Measurements from ENCODE around the gene ERFE. TPM values are rescaled to one million over a fixed set of nuclear protein-coding genes. Genes with fewer than 3 reads are reported as not detected.

Gene ERFE
- total RNA-seq, 1 donor from 2014 or later: 0.44 TPM

GRCh38 chr2:238174701-238175100 lies 15.9 kb downstream of the ERFE start:
- intact Hi-C loops (cut with micrococcal nuclease): no loop called here
- Histone ChIP-seq H3K36me3 (peaks cover 96% of the 10 kb centered on the region), H3K27ac (replicated peaks) (no peak overlapping the region), H3K27me3 (ENCODE audit: low read depth) (no peaks in the 10 kb centered on the region), H3K4me3 (no peak overlapping the region), H3K9me3 (replicated peaks) (no peaks in the 10 kb centered on the region), H3K4me1 (peaks cover 9% of the 10 kb centered on the region)
- DNase-seq: no peak
- TF ChIP-seq, protein P1, sequence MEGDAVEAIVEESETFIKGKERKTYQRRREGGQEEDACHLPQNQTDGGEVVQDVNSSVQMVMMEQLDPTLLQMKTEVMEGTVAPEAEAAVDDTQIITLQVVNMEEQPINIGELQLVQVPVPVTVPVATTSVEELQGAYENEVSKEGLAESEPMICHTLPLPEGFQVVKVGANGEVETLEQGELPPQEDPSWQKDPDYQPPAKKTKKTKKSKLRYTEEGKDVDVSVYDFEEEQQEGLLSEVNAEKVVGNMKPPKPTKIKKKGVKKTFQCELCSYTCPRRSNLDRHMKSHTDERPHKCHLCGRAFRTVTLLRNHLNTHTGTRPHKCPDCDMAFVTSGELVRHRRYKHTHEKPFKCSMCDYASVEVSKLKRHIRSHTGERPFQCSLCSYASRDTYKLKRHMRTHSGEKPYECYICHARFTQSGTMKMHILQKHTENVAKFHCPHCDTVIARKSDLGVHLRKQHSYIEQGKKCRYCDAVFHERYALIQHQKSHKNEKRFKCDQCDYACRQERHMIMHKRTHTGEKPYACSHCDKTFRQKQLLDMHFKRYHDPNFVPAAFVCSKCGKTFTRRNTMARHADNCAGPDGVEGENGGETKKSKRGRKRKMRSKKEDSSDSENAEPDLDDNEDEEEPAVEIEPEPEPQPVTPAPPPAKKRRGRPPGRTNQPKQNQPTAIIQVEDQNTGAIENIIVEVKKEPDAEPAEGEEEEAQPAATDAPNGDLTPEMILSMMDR (IDR thresholded peaks at IDR 0.05; ENCODE audit: borderline replicate concordance): no peak

DNA sequence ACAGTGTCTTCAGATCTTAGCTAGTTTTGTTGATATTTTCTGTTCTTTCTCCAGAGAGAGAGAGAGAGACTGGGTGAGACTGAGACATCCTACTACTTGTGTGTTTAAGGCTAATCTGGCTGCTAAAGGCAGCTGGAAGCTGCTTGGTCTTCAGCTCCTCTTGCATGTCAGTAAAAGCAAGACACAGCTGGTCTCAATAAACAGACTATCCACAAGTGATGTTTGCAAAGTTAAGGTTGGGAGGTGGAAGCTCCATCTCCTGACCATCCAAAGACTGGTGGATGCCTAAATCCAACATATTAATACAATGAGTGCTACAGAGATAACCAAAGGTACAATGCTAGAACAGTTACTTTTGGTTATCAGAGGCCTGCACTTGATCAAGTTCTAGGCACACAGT lies 17.8 kb downstream of the ERFE start:
- Histone ChIP-seq H3K36me3 (peaks cover 97% of the 10 kb centered on the region), H3K4me3 (no peak overlapping the region), H3K27ac (replicated peaks) (no peak overlapping the region), H3K9me3 (replicated peaks) (no peaks in the 10 kb centered on the region), H3K27me3 (ENCODE audit: low read depth) (no peaks in the 10 kb centered on the region), H3K4me1 (no peaks in the 10 kb centered on the region)
- DNase-seq: no peak
- TF ChIP-seq, protein P1 (IDR thresholded peaks at IDR 0.05; ENCODE audit: borderline replicate concordance): no peak
- intact Hi-C loops (cut with micrococcal nuclease): no loop called here

- H3K4me3 ChIP-seq: no peak overlapping the region
- TF ChIP-seq, protein P1 (IDR thresholded peaks at IDR 0.05; ENCODE audit: borderline replicate concordance): no peak
- peaks cover 15% of the 10 kb centered on the region for H3K4me1 ChIP-seq
- peaks cover 97% of the 10 kb centered on the region for H3K36me3 ChIP-seq
- DNase-seq: no peak
- no peaks in the 10 kb centered on the region for H3K9me3 ChIP-seq (replicated peaks)
- no peaks in the 10 kb centered on the region for H3K27me3 ChIP-seq (ENCODE audit: low read depth)
- H3K27ac ChIP-seq (replicated peaks): no peak overlapping the region
- intact Hi-C loops (cut with micrococcal nuclease): no loop called here
Measured at GRCh38 chr2:238180554-238180953, 21.8 kb downstream of the ERFE start.

DNA sequence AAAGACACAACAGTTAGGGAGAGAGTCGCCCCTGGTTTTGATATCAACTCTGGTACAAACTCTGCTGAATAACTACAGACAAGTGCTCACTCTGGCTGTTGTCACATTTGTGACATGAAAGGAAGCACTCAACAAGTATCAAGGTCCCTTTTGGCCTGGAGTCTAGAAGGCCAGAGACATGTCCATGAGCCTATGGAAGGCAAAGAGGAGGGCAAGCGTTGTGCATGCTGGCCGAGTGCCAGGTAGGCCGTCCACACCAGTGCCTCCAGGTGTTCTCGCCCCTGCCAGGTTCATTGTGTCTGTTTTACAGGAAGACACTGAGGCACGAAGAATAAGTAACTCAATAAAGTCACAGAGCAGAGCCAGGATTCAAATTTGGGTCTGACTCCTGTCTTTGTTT lies 23.6 kb downstream of the ERFE start:
- Histone ChIP-seq H3K4me3 (no peak overlapping the region), H3K9me3 (replicated peaks) (no peaks in the 10 kb centered on the region), H3K27ac (replicated peaks) (no peak overlapping the region), H3K4me1 (peaks cover 22% of the 10 kb centered on the region), H3K27me3 (ENCODE audit: low read depth) (no peaks in the 10 kb centered on the region), H3K36me3 (peaks cover 100% of the 10 kb centered on the region)
- intact Hi-C loops (cut with micrococcal nuclease): no loop called here
- TF ChIP-seq, protein P1 (IDR thresholded peaks at IDR 0.05; ENCODE audit: borderline replicate concordance): no peak
- no peak for DNase-seq

GRCh38 chr2:238183821-238184220 lies 25.1 kb downstream of the ERFE start:
- intact Hi-C loops (cut with micrococcal nuclease): no loop called here
- no peak for DNase-seq
- Histone ChIP-seq H3K36me3 (peaks cover 100% of the 10 kb centered on the region), H3K4me3 (no peak overlapping the region), H3K9me3 (replicated peaks) (no peaks in the 10 kb centered on the region), H3K27me3 (ENCODE audit: low read depth) (no peaks in the 10 kb centered on the region), H3K4me1 (peaks cover 35% of the 10 kb centered on the region), H3K27ac (replicated peaks) (no peak overlapping the region)
- TF ChIP-seq, protein P1 (IDR thresholded peaks at IDR 0.05; ENCODE audit: borderline replicate concordance): no peak

Data from left ventricle myocardium inferior (tissue), 1 donor.